GM23338 (cell line): ENCODE data around the gene PDZK1IP1.

Experiments
- POLR2AphosphoS5 ChIP-seq: IDR thresholded peaks from 2 replicates; pipeline ENCODE4 v1.6.1; 2016; ENCODE audit warnings: antibody characterized with exemption, low read depth
- TF ChIP-seq, protein P1 (sequence below), 2 experiments: fragments of 200-600 bp in 1 of 2; sonication (generic) in 1 of 2; conservative IDR thresholded peaks; 2 replicates each; pipeline versions ENCODE4 v1.5.1 to v1.6.1; 2016 to 2017; ENCODE audit warnings: antibody characterized with exemption in 2 of 2, low read depth in 2 of 2, mild to moderate bottlenecking in 2 of 2, moderate library complexity in 1 of 2
- TF ChIP-seq, protein P2 (sequence below): IDR thresholded peaks from one replicate; pipeline ENCODE4 v1.6.1; 2018; ENCODE audit warnings: antibody characterized with exemption; ENCODE audit not compliant: unreplicated experiment

DNA sequence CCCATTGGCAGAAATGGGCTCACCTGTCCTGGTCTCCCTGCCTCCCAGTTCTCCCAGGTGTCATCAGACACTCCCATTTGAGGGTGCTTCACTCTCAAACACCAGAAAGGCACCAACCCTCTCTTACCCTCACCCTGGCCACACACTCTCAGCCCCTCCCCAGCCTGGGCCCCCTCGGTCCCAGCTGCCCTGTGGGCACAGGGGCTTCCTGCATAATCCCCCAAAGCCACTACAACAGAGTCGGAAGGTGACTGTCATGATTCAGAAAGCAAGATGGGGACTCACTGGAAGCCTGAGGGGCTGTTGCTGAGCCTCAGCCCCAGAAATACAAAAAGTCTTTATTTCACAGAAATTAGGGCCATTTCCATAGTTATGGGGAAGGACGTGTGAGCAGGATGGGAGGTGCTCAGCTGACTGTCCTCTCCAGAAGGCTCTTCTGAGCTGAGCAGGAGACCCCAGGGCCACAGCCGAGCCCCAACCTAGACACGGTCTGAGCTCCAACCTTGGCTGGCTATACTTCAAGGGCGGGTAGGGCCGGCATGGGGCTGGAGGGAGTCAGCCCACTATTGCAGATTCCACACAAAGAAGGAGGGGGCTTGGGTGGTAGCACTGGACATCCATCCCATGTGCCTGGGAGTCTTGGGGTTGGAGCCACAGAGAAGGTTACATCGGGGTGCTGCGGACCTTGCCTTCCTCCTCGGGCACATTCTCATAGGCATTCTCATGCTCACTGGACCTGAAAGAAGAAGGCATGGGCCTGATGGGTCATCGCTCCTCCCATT lies 6.3 kb downstream of the PDZK1IP1 start:
- TF ChIP-seq, protein P1, sequence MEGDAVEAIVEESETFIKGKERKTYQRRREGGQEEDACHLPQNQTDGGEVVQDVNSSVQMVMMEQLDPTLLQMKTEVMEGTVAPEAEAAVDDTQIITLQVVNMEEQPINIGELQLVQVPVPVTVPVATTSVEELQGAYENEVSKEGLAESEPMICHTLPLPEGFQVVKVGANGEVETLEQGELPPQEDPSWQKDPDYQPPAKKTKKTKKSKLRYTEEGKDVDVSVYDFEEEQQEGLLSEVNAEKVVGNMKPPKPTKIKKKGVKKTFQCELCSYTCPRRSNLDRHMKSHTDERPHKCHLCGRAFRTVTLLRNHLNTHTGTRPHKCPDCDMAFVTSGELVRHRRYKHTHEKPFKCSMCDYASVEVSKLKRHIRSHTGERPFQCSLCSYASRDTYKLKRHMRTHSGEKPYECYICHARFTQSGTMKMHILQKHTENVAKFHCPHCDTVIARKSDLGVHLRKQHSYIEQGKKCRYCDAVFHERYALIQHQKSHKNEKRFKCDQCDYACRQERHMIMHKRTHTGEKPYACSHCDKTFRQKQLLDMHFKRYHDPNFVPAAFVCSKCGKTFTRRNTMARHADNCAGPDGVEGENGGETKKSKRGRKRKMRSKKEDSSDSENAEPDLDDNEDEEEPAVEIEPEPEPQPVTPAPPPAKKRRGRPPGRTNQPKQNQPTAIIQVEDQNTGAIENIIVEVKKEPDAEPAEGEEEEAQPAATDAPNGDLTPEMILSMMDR (conservative IDR thresholded peaks at IDR 0.05; ENCODE audit: low read depth in 2 of 2): no peak
- no peak for TF ChIP-seq POLR2AphosphoS5
- TF ChIP-seq, protein P2, sequence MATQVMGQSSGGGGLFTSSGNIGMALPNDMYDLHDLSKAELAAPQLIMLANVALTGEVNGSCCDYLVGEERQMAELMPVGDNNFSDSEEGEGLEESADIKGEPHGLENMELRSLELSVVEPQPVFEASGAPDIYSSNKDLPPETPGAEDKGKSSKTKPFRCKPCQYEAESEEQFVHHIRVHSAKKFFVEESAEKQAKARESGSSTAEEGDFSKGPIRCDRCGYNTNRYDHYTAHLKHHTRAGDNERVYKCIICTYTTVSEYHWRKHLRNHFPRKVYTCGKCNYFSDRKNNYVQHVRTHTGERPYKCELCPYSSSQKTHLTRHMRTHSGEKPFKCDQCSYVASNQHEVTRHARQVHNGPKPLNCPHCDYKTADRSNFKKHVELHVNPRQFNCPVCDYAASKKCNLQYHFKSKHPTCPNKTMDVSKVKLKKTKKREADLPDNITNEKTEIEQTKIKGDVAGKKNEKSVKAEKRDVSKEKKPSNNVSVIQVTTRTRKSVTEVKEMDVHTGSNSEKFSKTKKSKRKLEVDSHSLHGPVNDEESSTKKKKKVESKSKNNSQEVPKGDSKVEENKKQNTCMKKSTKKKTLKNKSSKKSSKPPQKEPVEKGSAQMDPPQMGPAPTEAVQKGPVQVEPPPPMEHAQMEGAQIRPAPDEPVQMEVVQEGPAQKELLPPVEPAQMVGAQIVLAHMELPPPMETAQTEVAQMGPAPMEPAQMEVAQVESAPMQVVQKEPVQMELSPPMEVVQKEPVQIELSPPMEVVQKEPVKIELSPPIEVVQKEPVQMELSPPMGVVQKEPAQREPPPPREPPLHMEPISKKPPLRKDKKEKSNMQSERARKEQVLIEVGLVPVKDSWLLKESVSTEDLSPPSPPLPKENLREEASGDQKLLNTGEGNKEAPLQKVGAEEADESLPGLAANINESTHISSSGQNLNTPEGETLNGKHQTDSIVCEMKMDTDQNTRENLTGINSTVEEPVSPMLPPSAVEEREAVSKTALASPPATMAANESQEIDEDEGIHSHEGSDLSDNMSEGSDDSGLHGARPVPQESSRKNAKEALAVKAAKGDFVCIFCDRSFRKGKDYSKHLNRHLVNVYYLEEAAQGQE: no peak
